ENCODE data around the gene PTPN4. TPM values are rescaled to one million over a fixed set of nuclear protein-coding genes. Genes with fewer than 3 reads are reported as not detected.

The PTPN4 gene
- total RNA-seq, 2 experiments from 2014 or later, result 49.3 to 50.6 TPM

- TF ChIP-seq EZH2phosphoT487 (IDR thresholded peaks at IDR 0.05; ENCODE audit: borderline replicate concordance, low read depth, low read length), result no peak
- TF ChIP-seq, protein P1, sequence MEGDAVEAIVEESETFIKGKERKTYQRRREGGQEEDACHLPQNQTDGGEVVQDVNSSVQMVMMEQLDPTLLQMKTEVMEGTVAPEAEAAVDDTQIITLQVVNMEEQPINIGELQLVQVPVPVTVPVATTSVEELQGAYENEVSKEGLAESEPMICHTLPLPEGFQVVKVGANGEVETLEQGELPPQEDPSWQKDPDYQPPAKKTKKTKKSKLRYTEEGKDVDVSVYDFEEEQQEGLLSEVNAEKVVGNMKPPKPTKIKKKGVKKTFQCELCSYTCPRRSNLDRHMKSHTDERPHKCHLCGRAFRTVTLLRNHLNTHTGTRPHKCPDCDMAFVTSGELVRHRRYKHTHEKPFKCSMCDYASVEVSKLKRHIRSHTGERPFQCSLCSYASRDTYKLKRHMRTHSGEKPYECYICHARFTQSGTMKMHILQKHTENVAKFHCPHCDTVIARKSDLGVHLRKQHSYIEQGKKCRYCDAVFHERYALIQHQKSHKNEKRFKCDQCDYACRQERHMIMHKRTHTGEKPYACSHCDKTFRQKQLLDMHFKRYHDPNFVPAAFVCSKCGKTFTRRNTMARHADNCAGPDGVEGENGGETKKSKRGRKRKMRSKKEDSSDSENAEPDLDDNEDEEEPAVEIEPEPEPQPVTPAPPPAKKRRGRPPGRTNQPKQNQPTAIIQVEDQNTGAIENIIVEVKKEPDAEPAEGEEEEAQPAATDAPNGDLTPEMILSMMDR (conservative IDR thresholded peaks at IDR 0.05; ENCODE audit: low read length), result no peak
- ChIA-PET CTCF (ENCODE audit: unreplicated experiment) (no interaction called here), POLR2A (interaction anchor here (2.6 kb wide), 1 partner anchor 9 kb away, joined by 9 read pairs; no protein-coding TSS in a partner anchor)
- H3K4me1 ChIP-seq (ENCODE audit: insufficient read depth, low read length, poor library complexity, severe bottlenecking), result no peaks in the 10 kb centered on the region
- BruUV-seq (replicated peaks), result no TSS peak
- no peak overlapping the region for H3K27ac ChIP-seq (ENCODE audit: low read depth, low read length, poor library complexity, severe bottlenecking)
- no peak overlapping the region for H2AFZ ChIP-seq (ENCODE audit: low read length)
- H3K36me3 ChIP-seq (ENCODE audit: insufficient read depth, low read length), result peaks cover 12% of the 10 kb centered on the region
- no peak overlapping the region for H3K4me3 ChIP-seq (ENCODE audit: low read depth, low read length, poor library complexity, severe bottlenecking)
- no peak overlapping the region for H3K4me2 ChIP-seq (ENCODE audit: low read length)
- intact Hi-C loops (cut with micrococcal nuclease; ENCODE audit: unreplicated experiment), result no loop called here
- no peak for DNase-seq (ENCODE audit: low spot score)
- H3K9me2 ChIP-seq (ENCODE audit: insufficient read depth, low read length), result no peaks in the 10 kb centered on the region
- no peaks in the 10 kb centered on the region for H4K20me1 ChIP-seq (ENCODE audit: insufficient read depth, low read length)
- H3K79me2 ChIP-seq (ENCODE audit: insufficient read depth, low read depth, low read length), result no peaks in the 10 kb centered on the region
- no peaks in the 10 kb centered on the region for H3K9me3 ChIP-seq (ENCODE audit: low read length)
These were observed 180.2 kb downstream of the PTPN4 start for GRCh38 chr2:119939915-119940314.

GRCh38 chr2:119940856-119941255, 181.1 kb downstream of the PTPN4 start:
- peaks cover 12% of the 10 kb centered on the region for H3K36me3 ChIP-seq (ENCODE audit: insufficient read depth, low read length)
- H4K20me1 ChIP-seq (ENCODE audit: insufficient read depth, low read length), result no peaks in the 10 kb centered on the region
- CTCF ChIA-PET (ENCODE audit: unreplicated experiment), result no interaction called here
- H3K9me2 ChIP-seq (ENCODE audit: insufficient read depth, low read length), result no peaks in the 10 kb centered on the region
- no peak overlapping the region for H3K4me2 ChIP-seq (ENCODE audit: low read length)
- TF ChIP-seq, protein P1 (conservative IDR thresholded peaks at IDR 0.05; ENCODE audit: low read length), result no peak
- no peak for TF ChIP-seq EZH2phosphoT487 (IDR thresholded peaks at IDR 0.05; ENCODE audit: borderline replicate concordance, low read depth, low read length)
- no peaks in the 10 kb centered on the region for H3K79me2 ChIP-seq (ENCODE audit: insufficient read depth, low read depth, low read length)
- H3K4me1 ChIP-seq (ENCODE audit: insufficient read depth, low read length, poor library complexity, severe bottlenecking), result no peaks in the 10 kb centered on the region
- no peak overlapping the region for H3K4me3 ChIP-seq (ENCODE audit: low read depth, low read length, poor library complexity, severe bottlenecking)
- no peak overlapping the region for H3K27ac ChIP-seq (ENCODE audit: low read depth, low read length, poor library complexity, severe bottlenecking)
- DNase-seq (ENCODE audit: low spot score), result no peak
- BruUV-seq (replicated peaks), result no TSS peak
- H3K9me3 ChIP-seq (ENCODE audit: low read length), result no peaks in the 10 kb centered on the region
- intact Hi-C loops (cut with micrococcal nuclease; ENCODE audit: unreplicated experiment), result no loop called here
- no peak overlapping the region for H2AFZ ChIP-seq (ENCODE audit: low read length)
- POLR2A ChIA-PET, result interaction anchor here (0.5 to 2.6 kb wide), 2 partner anchors 10 to 156 kb away, joined by 4 to 9 read pairs; no protein-coding TSS in a partner anchor

GRCh38 chr2:119941388-119941787, 181.7 kb downstream of the PTPN4 start:
- no peak for DNase-seq (ENCODE audit: low spot score)
- peaks cover 8% of the 10 kb centered on the region; the same call in 1 of the 2 replicates for H3K36me3 ChIP-seq (ENCODE audit: insufficient read depth, low read length)
- no peaks in the 10 kb centered on the region for H3K9me2 ChIP-seq (ENCODE audit: insufficient read depth, low read length)
- H2AFZ ChIP-seq (ENCODE audit: low read length), result no peak overlapping the region
- no peak overlapping the region for H3K4me2 ChIP-seq (ENCODE audit: low read length)
- no peaks in the 10 kb centered on the region for H3K9me3 ChIP-seq (ENCODE audit: low read length)
- CTCF ChIA-PET (ENCODE audit: unreplicated experiment), result no interaction called here
- no peaks in the 10 kb centered on the region for H4K20me1 ChIP-seq (ENCODE audit: insufficient read depth, low read length)
- H3K4me1 ChIP-seq (ENCODE audit: insufficient read depth, low read length, poor library complexity, severe bottlenecking), result no peaks in the 10 kb centered on the region
- TF ChIP-seq EZH2phosphoT487 (IDR thresholded peaks at IDR 0.05; ENCODE audit: borderline replicate concordance, low read depth, low read length), result no peak
- TF ChIP-seq, protein P1 (conservative IDR thresholded peaks at IDR 0.05; ENCODE audit: low read length), result no peak
- POLR2A ChIA-PET, result interaction anchor here (0.6 to 2.6 kb wide), 3 partner anchors 8 to 17 kb away, joined by 3 to 9 read pairs (median 4); no protein-coding TSS in a partner anchor
- H3K79me2 ChIP-seq (ENCODE audit: insufficient read depth, low read depth, low read length), result no peaks in the 10 kb centered on the region
- intact Hi-C loops (cut with micrococcal nuclease; ENCODE audit: unreplicated experiment), result no loop called here
- H3K27ac ChIP-seq (ENCODE audit: low read depth, low read length, poor library complexity, severe bottlenecking), result no peak overlapping the region
- BruUV-seq (replicated peaks), result no TSS peak
- no peak overlapping the region for H3K4me3 ChIP-seq (ENCODE audit: low read depth, low read length, poor library complexity, severe bottlenecking)

Data from OCI-LY7 (cell line).